ENCODE results near the gene ENTREP1. TPM values are rescaled to one million over a fixed set of nuclear protein-coding genes. Genes with fewer than 3 reads are reported as not detected.

Gene ENTREP1
- total and polyA plus RNA-seq, 2 of the 4 experiments (the other 2 are of a cell fraction) = not detected

DNA sequence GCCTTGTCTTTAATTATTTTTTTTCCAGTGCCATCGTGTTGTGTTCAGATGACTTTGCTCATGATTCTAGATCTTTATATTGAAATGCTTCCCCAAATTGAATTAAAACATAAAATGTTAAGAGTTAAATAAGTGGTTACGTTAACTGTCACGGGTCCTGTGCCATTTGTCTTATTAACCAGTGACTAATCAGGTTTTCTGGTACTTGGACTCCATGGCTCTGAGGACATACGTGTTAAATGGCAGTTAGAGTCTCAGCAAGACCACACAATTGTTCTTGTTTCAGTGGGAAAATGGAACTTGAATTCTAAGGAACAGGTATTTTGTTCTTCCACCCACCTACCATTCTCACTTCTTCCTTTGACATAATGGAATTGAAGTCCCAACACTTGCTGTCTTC, 32.8 kb downstream of the ENTREP1 start:
- no TSS peak for BruUV-seq (replicated peaks)
- intact Hi-C loops (cut with micrococcal nuclease) (no loop called here), in situ Hi-C loops (cut with MboI; ENCODE audit: low sequenced_read_pairs) (loop anchor here (25.0 kb wide), 1 partner anchor 96 kb away; no protein-coding TSS in a partner anchor), dilution Hi-C loops (cut with HindIII; ENCODE audit: low sequenced_read_pairs, unreplicated experiment) (no loop called here)
- H2BK15ac ChIP-seq (ENCODE audit: low read depth, low read length) = no peak overlapping the region
- H4K91ac ChIP-seq (ENCODE audit: insufficient read depth, low read depth, low read length) = no peak overlapping the region
- ATAC-seq (ENCODE audit: low read depth) (no peak), DNase-seq (no peak)
- H3K4me2 ChIP-seq (ENCODE audit: low read depth, low read length) = no peak overlapping the region
- H2AK5ac ChIP-seq (ENCODE audit: low read depth, low read length) = no peak overlapping the region
- no peak for TF ChIP-seq CEBPB (IDR thresholded peaks at IDR 0.05; ENCODE audit: low read depth, low read length)
- TF ChIP-seq, protein P1, sequence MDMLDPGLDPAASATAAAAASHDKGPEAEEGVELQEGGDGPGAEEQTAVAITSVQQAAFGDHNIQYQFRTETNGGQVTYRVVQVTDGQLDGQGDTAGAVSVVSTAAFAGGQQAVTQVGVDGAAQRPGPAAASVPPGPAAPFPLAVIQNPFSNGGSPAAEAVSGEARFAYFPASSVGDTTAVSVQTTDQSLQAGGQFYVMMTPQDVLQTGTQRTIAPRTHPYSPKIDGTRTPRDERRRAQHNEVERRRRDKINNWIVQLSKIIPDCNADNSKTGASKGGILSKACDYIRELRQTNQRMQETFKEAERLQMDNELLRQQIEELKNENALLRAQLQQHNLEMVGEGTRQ (IDR thresholded peaks at IDR 0.05; ENCODE audit: low read depth, low read length) = no peak
- TF ChIP-seq, protein P2, sequence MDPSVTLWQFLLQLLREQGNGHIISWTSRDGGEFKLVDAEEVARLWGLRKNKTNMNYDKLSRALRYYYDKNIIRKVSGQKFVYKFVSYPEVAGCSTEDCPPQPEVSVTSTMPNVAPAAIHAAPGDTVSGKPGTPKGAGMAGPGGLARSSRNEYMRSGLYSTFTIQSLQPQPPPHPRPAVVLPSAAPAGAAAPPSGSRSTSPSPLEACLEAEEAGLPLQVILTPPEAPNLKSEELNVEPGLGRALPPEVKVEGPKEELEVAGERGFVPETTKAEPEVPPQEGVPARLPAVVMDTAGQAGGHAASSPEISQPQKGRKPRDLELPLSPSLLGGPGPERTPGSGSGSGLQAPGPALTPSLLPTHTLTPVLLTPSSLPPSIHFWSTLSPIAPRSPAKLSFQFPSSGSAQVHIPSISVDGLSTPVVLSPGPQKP (IDR thresholded peaks at IDR 0.05; ENCODE audit: borderline replicate concordance, low read depth, low read length) = no peak
- no peak for TF ChIP-seq SMC3 (IDR thresholded peaks at IDR 0.05; ENCODE audit: low read depth, low read length)
- no peak for TF ChIP-seq POLR2A (IDR thresholded peaks at IDR 0.05; ENCODE audit: low read depth, low read length)
- TF ChIP-seq RAD21 (IDR thresholded peaks at IDR 0.05; ENCODE audit: low read length) = no peak
- TF ChIP-seq, protein P3, sequence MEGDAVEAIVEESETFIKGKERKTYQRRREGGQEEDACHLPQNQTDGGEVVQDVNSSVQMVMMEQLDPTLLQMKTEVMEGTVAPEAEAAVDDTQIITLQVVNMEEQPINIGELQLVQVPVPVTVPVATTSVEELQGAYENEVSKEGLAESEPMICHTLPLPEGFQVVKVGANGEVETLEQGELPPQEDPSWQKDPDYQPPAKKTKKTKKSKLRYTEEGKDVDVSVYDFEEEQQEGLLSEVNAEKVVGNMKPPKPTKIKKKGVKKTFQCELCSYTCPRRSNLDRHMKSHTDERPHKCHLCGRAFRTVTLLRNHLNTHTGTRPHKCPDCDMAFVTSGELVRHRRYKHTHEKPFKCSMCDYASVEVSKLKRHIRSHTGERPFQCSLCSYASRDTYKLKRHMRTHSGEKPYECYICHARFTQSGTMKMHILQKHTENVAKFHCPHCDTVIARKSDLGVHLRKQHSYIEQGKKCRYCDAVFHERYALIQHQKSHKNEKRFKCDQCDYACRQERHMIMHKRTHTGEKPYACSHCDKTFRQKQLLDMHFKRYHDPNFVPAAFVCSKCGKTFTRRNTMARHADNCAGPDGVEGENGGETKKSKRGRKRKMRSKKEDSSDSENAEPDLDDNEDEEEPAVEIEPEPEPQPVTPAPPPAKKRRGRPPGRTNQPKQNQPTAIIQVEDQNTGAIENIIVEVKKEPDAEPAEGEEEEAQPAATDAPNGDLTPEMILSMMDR (conservative IDR thresholded peaks at IDR 0.05; ENCODE audit: low read depth, low read length) = no peak
- no peak for TF ChIP-seq FOS (IDR thresholded peaks at IDR 0.05; ENCODE audit: low read depth, low read length)
- no peak for TF ChIP-seq CHD1 (IDR thresholded peaks at IDR 0.05; ENCODE audit: low read depth, low read length)
- no peak for TF ChIP-seq RCOR1 (IDR thresholded peaks at IDR 0.05; ENCODE audit: insufficient replicate concordance, low read length)
- no peak for TF ChIP-seq MXI1 (IDR thresholded peaks at IDR 0.05; ENCODE audit: borderline replicate concordance, low read depth, low read length)
- no peak for TF ChIP-seq BHLHE40 (IDR thresholded peaks at IDR 0.05; ENCODE audit: low read depth, low read length)
- no peak for TF ChIP-seq MAZ (IDR thresholded peaks at IDR 0.05; ENCODE audit: borderline replicate concordance, low read depth, low read length)
- no peak for TF ChIP-seq RFX5 (IDR thresholded peaks at IDR 0.05; ENCODE audit: low read depth, low read length)
- no peak for TF ChIP-seq MAFK (IDR thresholded peaks at IDR 0.05; ENCODE audit: low read depth, low read length)
- no peak overlapping the region for H3K27ac ChIP-seq (ENCODE audit: insufficient read depth, low read length)
- H2BK20ac ChIP-seq (ENCODE audit: low read depth, low read length) = no peak overlapping the region
- no peak overlapping the region for H3K4ac ChIP-seq (ENCODE audit: low read depth, low read length)
- no peaks in the 10 kb centered on the region for H4K20me1 ChIP-seq (ENCODE audit: insufficient read depth, low read length)
- no CpG with 5 or more reads among the region's 4 CpGs for WGBS, 2 experiments (ENCODE audit: extremely low coverage in 2 of 2, insufficient read length in 1 of 2)
- H3K14ac ChIP-seq (replicated peaks; ENCODE audit: low read depth, low read length) = no peak overlapping the region
- ChIA-PET POLR2A (ENCODE audit: unreplicated experiment) (no interaction called here), CTCF (no interaction called here)
- no peak overlapping the region for H3K9ac ChIP-seq (ENCODE audit: low read depth, low read length)
- H4K8ac ChIP-seq (ENCODE audit: low read depth in 2 of 2, low read length in 2 of 2) = no peak overlapping the region
- peaks cover 7% of the 10 kb centered on the region for H3K27me3 ChIP-seq (ENCODE audit: control insufficient read depth, insufficient read depth, low read length)
- H3K9me1 ChIP-seq (ENCODE audit: insufficient read depth, low read length) = no peaks in the 10 kb centered on the region
- H4K5ac ChIP-seq (ENCODE audit: low read depth, low read length) = no peak overlapping the region
- no peak overlapping the region for H3K4me3 ChIP-seq (ENCODE audit: insufficient read depth, low read depth, low read length)
- no peak overlapping the region for H2AK9ac ChIP-seq (replicated peaks; ENCODE audit: low read depth, low read length, poor library complexity)
- H2BK5ac ChIP-seq (ENCODE audit: low read depth, low read length, poor library complexity, severe bottlenecking) = no peak overlapping the region
- H3K56ac ChIP-seq (ENCODE audit: extremely low read depth, insufficient read depth, low read length) = no peak overlapping the region
- H3K9me3 ChIP-seq (ENCODE audit: control insufficient read depth, insufficient read depth, low read length) = no peaks in the 10 kb centered on the region
- H3K18ac ChIP-seq (ENCODE audit: low read depth, low read length) = no peak overlapping the region
- H2AFZ ChIP-seq (replicated peaks; ENCODE audit: low read length, poor library complexity) = no peak overlapping the region
- no peak overlapping the region for H3K23ac ChIP-seq (ENCODE audit: low read depth, low read length)
- no peak overlapping the region for H2BK120ac ChIP-seq (ENCODE audit: low read depth, low read length)
- H3K4me1 ChIP-seq (ENCODE audit: control insufficient read depth, insufficient read depth, low read length) = no peaks in the 10 kb centered on the region
- no peaks in the 10 kb centered on the region for H3K79me1 ChIP-seq (ENCODE audit: low read depth in 1 of 2, low read length in 2 of 2)
- H3K36me3 ChIP-seq (ENCODE audit: control insufficient read depth, insufficient read depth, low read length) = no peaks in the 10 kb centered on the region

All from IMR-90 (cell line).